H9 (cell line): ENCODE results near the gene WNT3A. TPM values are rescaled to one million over a fixed set of nuclear protein-coding genes. Genes with fewer than 3 reads are reported as not detected.
A peak's percentile ranks its signal among the peaks of the same experiment; 100 is the strongest.

ENCODE experiments used
- DNase-seq: peaks from one replicate; pipeline ENCODE4 v3.0.0-alpha.2; 2017
- H2AFZ ChIP-seq: one replicate; pipeline ENCODE4 v1.6.1; 2013; ENCODE audit warnings: mild to moderate bottlenecking, low read length, control low read depth, moderate library complexity
- H2AK5ac ChIP-seq: 2 replicates; pipeline ENCODE4 v1.6.1; 2013; ENCODE audit warnings: low read length, control low read depth, mixed read lengths; ENCODE audit not compliant: insufficient read length
- H2BK120ac ChIP-seq: one replicate; pipeline ENCODE4 v1.6.1; 2013; ENCODE audit warnings: low read depth, mild to moderate bottlenecking, low read length, control low read depth, inconsistent platforms; ENCODE audit not compliant: poor library complexity, severe bottlenecking
- H2BK12ac ChIP-seq: 2 replicates; pipeline ENCODE4 v1.6.1; 2013; ENCODE audit warnings: low read length, control low read depth, mixed read lengths, low read depth; ENCODE audit not compliant: insufficient read length
- H2BK15ac ChIP-seq: 2 replicates; pipeline ENCODE4 v1.6.1; 2013; ENCODE audit warnings: low read depth, low read length, control low read depth
- H2BK20ac ChIP-seq: one replicate; pipeline ENCODE4 v1.6.1; 2013; ENCODE audit warnings: low read depth, mild to moderate bottlenecking, low read length, control low read depth, inconsistent platforms; ENCODE audit not compliant: poor library complexity, severe bottlenecking
- H2BK5ac ChIP-seq: 2 replicates; pipeline ENCODE4 v1.6.1; 2013; ENCODE audit warnings: low read length, control low read depth, mixed read lengths; ENCODE audit not compliant: insufficient read length
- H3K14ac ChIP-seq: 2 replicates; pipeline ENCODE4 v1.6.1; 2013; ENCODE audit warnings: low read length, control low read depth; ENCODE audit not compliant: insufficient read depth
- H3K18ac ChIP-seq: 2 replicates; pipeline ENCODE4 v1.6.1; 2013; ENCODE audit warnings: low read depth, mild to moderate bottlenecking, mixed read lengths, low read length, control low read depth; ENCODE audit not compliant: insufficient read length
- H3K23ac ChIP-seq: 2 replicates; pipeline ENCODE4 v1.6.1; 2013; ENCODE audit warnings: low read length, control low read depth, mixed read lengths, low read depth; ENCODE audit not compliant: insufficient read length
- H3K23me2 ChIP-seq: 2 replicates; pipeline ENCODE4 v1.6.1; 2013; ENCODE audit warnings: low read depth, mild to moderate bottlenecking, mixed read lengths, low read length, control low read depth; ENCODE audit not compliant: insufficient read length, poor library complexity, severe bottlenecking
- H3K27ac ChIP-seq: 2 replicates; pipeline ENCODE4 v1.5.1; 2013; ENCODE audit warnings: low read length, control low read depth, mixed read lengths, low read depth; ENCODE audit not compliant: insufficient read length
- H3K27me3 ChIP-seq: 2 replicates; pipeline ENCODE4 v1.6.1; 2013; ENCODE audit warnings: low read length, control low read depth, inconsistent platforms; ENCODE audit not compliant: insufficient read depth
- H3K4ac ChIP-seq: 2 replicates; pipeline ENCODE4 v1.6.1; 2013; ENCODE audit warnings: low read depth, mild to moderate bottlenecking, control low read depth, inconsistent platforms, low read length, moderate library complexity
- H3K4me1 ChIP-seq: 2 replicates; pipeline ENCODE4 v1.6.1; 2013; ENCODE audit warnings: low read length, control low read depth, inconsistent platforms; ENCODE audit not compliant: insufficient read depth
- H3K4me2 ChIP-seq: 2 replicates; pipeline ENCODE4 v1.6.1; 2013; ENCODE audit warnings: low read length, control low read depth, mixed read lengths; ENCODE audit not compliant: insufficient read length, insufficient read depth
- H3K56ac ChIP-seq: 2 replicates; pipeline ENCODE4 v1.6.1; 2013; ENCODE audit warnings: low read depth, mild to moderate bottlenecking, mixed read lengths, low read length, control low read depth; ENCODE audit not compliant: insufficient read length
- H3K79me1 ChIP-seq: 2 replicates; pipeline ENCODE4 v1.6.1; 2013; ENCODE audit warnings: low read depth, mild to moderate bottlenecking, moderate library complexity, low read length, control low read depth, inconsistent platforms; ENCODE audit not compliant: insufficient read depth, poor library complexity, severe bottlenecking
- H3K79me2 ChIP-seq: 2 replicates; pipeline ENCODE4 v1.6.1; 2013; ENCODE audit warnings: low read length, control low read depth, inconsistent platforms; ENCODE audit not compliant: insufficient read depth
- H3K9ac ChIP-seq: 2 replicates; pipeline ENCODE4 v1.6.1; 2013; ENCODE audit warnings: low read length, control low read depth, mixed read lengths; ENCODE audit not compliant: insufficient read length; ENCODE audit errors: extremely low read depth
- H3K9me3 ChIP-seq: one replicate; pipeline ENCODE4 v1.6.1; 2013; ENCODE audit warnings: low read depth, low read length, inconsistent platforms; ENCODE audit not compliant: control insufficient read depth
- H3T11ph ChIP-seq: one replicate; pipeline ENCODE4 v1.6.1; 2013; ENCODE audit warnings: mild to moderate bottlenecking, low read length, control low read depth, inconsistent platforms
- H4K20me1 ChIP-seq: one replicate; pipeline ENCODE4 v1.6.1; 2013; ENCODE audit not compliant: control insufficient read depth, insufficient read length, insufficient read depth
- H4K5ac ChIP-seq: 2 replicates; pipeline ENCODE4 v1.6.1; 2013; ENCODE audit warnings: low read depth, mild to moderate bottlenecking, mixed read lengths, low read length, control low read depth; ENCODE audit not compliant: insufficient read length
- H4K8ac ChIP-seq: replicated peaks from 2 replicates; pipeline ENCODE4 v1.6.1; 2013; ENCODE audit warnings: low read length, control low read depth, mixed read lengths, low read depth; ENCODE audit not compliant: insufficient read length
- H4K91ac ChIP-seq: 2 replicates; pipeline ENCODE4 v1.6.1; 2013; ENCODE audit warnings: low read depth, mild to moderate bottlenecking, moderate library complexity, mixed read lengths, low read length, control low read depth; ENCODE audit not compliant: insufficient read length
- H3K27ac Mint-ChIP-seq, 3 experiments: 2 replicates in 2 of 3; 3 replicates in 1 of 3; pipeline ENCODE4 v1.8.0; 2020 to 2021; ENCODE audit warnings: mixed read lengths in 3 of 3, mild to moderate bottlenecking in 1 of 3, moderate library complexity in 1 of 3
- H3K27me3 Mint-ChIP-seq: 2 replicates; pipeline ENCODE4 v1.8.0; 2021; ENCODE audit warnings: low read depth, mild to moderate bottlenecking, moderate library complexity, mixed read lengths
- H3K36me3 Mint-ChIP-seq, 3 experiments: 2 replicates in 2 of 3; 3 replicates in 1 of 3; pipeline ENCODE4 v1.8.0; 2020 to 2021; ENCODE audit warnings: low read depth in 3 of 3, mixed read lengths in 3 of 3; ENCODE audit not compliant: insufficient read depth in 1 of 3
- H3K4me1 Mint-ChIP-seq, 2 experiments: 2 replicates each; pipeline ENCODE4 v1.8.0; 2020; ENCODE audit warnings: mixed read lengths in 2 of 2
- H3K4me3 Mint-ChIP-seq, 2 experiments: 2 replicates in 1 of 2; 3 replicates in 1 of 2; pipeline ENCODE4 v1.8.0; 2020 to 2021; ENCODE audit warnings: mild to moderate bottlenecking in 2 of 2, mixed read lengths in 2 of 2, moderate library complexity in 1 of 2
- H3K9me3 Mint-ChIP-seq, 2 experiments: 2 replicates in 1 of 2; 3 replicates in 1 of 2; pipeline ENCODE4 v1.8.0; 2020; ENCODE audit warnings: mild to moderate bottlenecking in 2 of 2, mixed read lengths in 2 of 2, moderate library complexity in 1 of 2
- WGBS: extraction: QIAGEN DNeasy Blood & Tissue Kit; methylation state at CpG from one replicate; pipeline ENCODE4 v1.1.7; 2013; ENCODE audit warnings: missing lambda C conversion rate, low lambda C conversion rate, mixed read lengths; ENCODE audit not compliant: insufficient read length; ENCODE audit errors: extremely low coverage; 5-methylcytosine and 5-hydroxymethylcytosine counted together
- total RNA-seq: library from RNA; stranded (reverse); gene quantifications from 2 replicates; pipeline ENCODE4 v1.2.1, GENCODE V29; 2021
- TF ChIP-seq, protein P1 (sequence below): fragments of 200-600 bp; sonication (generic); conservative IDR thresholded peaks from 3 replicates; pipeline ENCODE4 v1.8.0; 2021; ENCODE audit warnings: antibody characterized with exemption, mild to moderate bottlenecking

The WNT3A gene
- total RNA-seq, 1 experiment from 2014 or later: 0.17 TPM

DNA sequence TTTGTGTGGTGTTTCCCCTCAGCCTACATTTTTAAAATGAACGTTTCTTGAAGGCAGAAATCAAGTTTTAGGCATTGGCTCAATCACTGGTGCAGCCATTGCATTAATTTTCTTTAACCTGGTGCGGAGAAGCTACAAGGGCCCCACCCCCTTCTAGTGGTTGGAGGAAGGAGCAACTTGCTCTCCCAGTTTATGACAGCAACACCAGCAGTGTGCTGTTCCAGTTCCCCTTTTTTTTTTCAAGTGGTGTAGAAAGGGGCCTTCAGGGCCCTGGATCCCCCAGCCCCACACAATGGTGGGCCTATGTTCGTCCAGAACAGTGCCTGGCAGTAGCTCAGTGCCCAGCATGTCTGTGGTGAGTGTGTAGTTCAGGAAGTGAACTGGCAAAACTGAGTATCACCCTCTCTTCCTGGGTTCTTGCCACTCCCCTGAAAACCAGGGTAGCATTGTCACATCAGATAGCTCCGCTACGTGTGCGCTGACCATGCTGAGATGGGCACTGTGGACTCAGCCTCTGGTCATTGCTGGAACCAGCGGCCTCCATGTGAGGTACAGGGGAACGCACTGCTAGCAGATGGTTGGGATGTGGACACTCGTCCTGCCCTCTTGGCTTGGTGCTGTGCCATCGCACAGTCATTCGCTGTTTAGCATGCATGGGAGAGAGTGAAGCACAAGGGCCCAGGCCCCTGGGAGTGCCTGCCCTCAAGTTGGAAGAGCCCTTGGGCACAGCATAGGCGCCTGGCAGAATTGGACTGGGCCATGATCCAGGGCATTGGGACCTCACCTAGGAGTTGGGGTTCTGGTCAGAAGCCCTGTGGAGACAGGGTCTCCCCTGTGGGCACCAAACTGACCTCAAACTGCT is 83.0 kb downstream of the WNT3A start:
- Histone ChIP-seq H3K14ac (no peak overlapping the region), H3K9me3 (no peaks in the 10 kb centered on the region), H3K18ac (no peak overlapping the region), H4K20me1 (peaks cover 5% of the 10 kb centered on the region), H2BK120ac (no peak overlapping the region), H3K9ac (peak overlapping the region; percentile 20), H3K4ac (no peak overlapping the region), H4K5ac (no peak overlapping the region), H2BK12ac (no peak overlapping the region), H3K27me3 (no peaks in the 10 kb centered on the region), H3K23ac (no peak overlapping the region), H2BK20ac (no peak overlapping the region), H3K23me2 (no peaks in the 10 kb centered on the region), H3K27ac (no peak overlapping the region), H2BK15ac (no peak overlapping the region), H3T11ph (no peak overlapping the region), H3K4me2 (no peak overlapping the region), H2AK5ac (no peak overlapping the region), H4K91ac (no peak overlapping the region), H3K56ac (no peak overlapping the region), H3K79me2 (peaks cover 95% of the 10 kb centered on the region), H2AFZ (no peak overlapping the region), H2BK5ac (no peak overlapping the region), H3K79me1 (peaks cover 22% of the 10 kb centered on the region), H4K8ac (no peak overlapping the region), H3K4me1 (no peaks in the 10 kb centered on the region)
- Mint-ChIP-seq H3K4me1 (peaks cover 28 to 35% of the 10 kb centered on the region in 2 experiments), H3K36me3 (peaks cover 27 to 35% (median 30%) of the 10 kb centered on the region in 3 experiments), H3K9me3 (peaks cover 7% of the 10 kb centered on the region in 2 experiments), H3K27ac (peak overlapping the region in 1 of 3 experiments; percentile 73; a peak in 2 of 7 replicates), H3K27me3 (no peaks in the 10 kb centered on the region), H3K4me3 (no peak overlapping the region)
- TF ChIP-seq, protein P1, sequence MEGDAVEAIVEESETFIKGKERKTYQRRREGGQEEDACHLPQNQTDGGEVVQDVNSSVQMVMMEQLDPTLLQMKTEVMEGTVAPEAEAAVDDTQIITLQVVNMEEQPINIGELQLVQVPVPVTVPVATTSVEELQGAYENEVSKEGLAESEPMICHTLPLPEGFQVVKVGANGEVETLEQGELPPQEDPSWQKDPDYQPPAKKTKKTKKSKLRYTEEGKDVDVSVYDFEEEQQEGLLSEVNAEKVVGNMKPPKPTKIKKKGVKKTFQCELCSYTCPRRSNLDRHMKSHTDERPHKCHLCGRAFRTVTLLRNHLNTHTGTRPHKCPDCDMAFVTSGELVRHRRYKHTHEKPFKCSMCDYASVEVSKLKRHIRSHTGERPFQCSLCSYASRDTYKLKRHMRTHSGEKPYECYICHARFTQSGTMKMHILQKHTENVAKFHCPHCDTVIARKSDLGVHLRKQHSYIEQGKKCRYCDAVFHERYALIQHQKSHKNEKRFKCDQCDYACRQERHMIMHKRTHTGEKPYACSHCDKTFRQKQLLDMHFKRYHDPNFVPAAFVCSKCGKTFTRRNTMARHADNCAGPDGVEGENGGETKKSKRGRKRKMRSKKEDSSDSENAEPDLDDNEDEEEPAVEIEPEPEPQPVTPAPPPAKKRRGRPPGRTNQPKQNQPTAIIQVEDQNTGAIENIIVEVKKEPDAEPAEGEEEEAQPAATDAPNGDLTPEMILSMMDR: no peak
- WGBS: no CpG with 5 or more reads among the region's 12 CpGs
- no peak for DNase-seq
